Activated CD4-positive, alpha-beta T cell treated with anti-CD3 and anti-CD28 coated beads for 48 hours (primary cell): Measurements from ENCODE around the gene DPF3.

Experiments
- DNase-seq: peaks from one replicate; pipeline ENCODE4 v3.0.0-alpha.2; 2020

The DPF3 gene

GRCh38 chr14:72792051-72792788 lies 101.7 kb downstream of the DPF3 start:
- DNase-seq, result no peak

GRCh38 chr14:72790887-72791566 lies 102.9 kb downstream of the DPF3 start:
- DNase-seq, result no peak

GRCh38 chr14:72788972-72789728 lies 104.8 kb downstream of the DPF3 start:
- DNase-seq, result no peak

GRCh38 chr14:72788255-72788654 lies 105.6 kb downstream of the DPF3 start:
- no peak for DNase-seq

- DNase-seq, result no peak
Observed at GRCh38 chr14:72787841-72788240, 106.1 kb downstream of the DPF3 start.

- no peak for DNase-seq
Observed at GRCh38 chr14:72786378-72787350, 107.2 kb downstream of the DPF3 start.

GRCh38 chr14:72783741-72784140 lies 110.2 kb downstream of the DPF3 start:
- DNase-seq, result no peak

- no peak for DNase-seq
Observed at GRCh38 chr14:72782817-72783216, 111.1 kb downstream of the DPF3 start.

GRCh38 chr14:72781561-72782508 lies 112.1 kb downstream of the DPF3 start:
- no peak for DNase-seq

GRCh38 chr14:72780751-72781150 lies 113.2 kb downstream of the DPF3 start:
- DNase-seq, result no peak

GRCh38 chr14:72779679-72780078 lies 114.2 kb downstream of the DPF3 start:
- DNase-seq, result no peak

GRCh38 chr14:72777636-72778035 lies 116.3 kb downstream of the DPF3 start:
- no peak for DNase-seq

- no peak for DNase-seq
Observed at GRCh38 chr14:72776701-72777261, 117.1 kb downstream of the DPF3 start.

- no peak for DNase-seq
Observed at GRCh38 chr14:72775923-72776554, 117.9 kb downstream of the DPF3 start.

- DNase-seq, result no peak
Observed at GRCh38 chr14:72774894-72775620, 118.8 kb downstream of the DPF3 start.

- no peak for DNase-seq
Observed at GRCh38 chr14:72774141-72774540, 119.8 kb downstream of the DPF3 start.

GRCh38 chr14:72771561-72771960 lies 122.3 kb downstream of the DPF3 start:
- DNase-seq, result no peak

- DNase-seq, result no peak
Observed at GRCh38 chr14:72766296-72766695, 127.6 kb downstream of the DPF3 start.

- DNase-seq, result no peak
Observed at GRCh38 chr14:72763892-72764291, 130.0 kb downstream of the DPF3 start.

- no peak for DNase-seq
Observed at GRCh38 chr14:72759670-72760069, 134.2 kb downstream of the DPF3 start.
